ENCODE results near the gene USF2.
"Not testable (repeated sequence)": the region's sequence is repeated elsewhere in the genome, so short reads cannot be mapped to it uniquely, and the experiment has no call there.

The USF2 gene

GRCh38 chr19:35279985-35280821, 11.4 kb downstream of the USF2 start:
- no peak for DNase-seq

- DNase-seq: no peak
Measured at GRCh38 chr19:35281303-35281702, 12.5 kb downstream of the USF2 start.

GRCh38 chr19:35284153-35285094, 15.7 kb downstream of the USF2 start:
- peak in 29 of 56 donors; percentile 10 to 76 (median 39) for DNase-seq

DNA sequence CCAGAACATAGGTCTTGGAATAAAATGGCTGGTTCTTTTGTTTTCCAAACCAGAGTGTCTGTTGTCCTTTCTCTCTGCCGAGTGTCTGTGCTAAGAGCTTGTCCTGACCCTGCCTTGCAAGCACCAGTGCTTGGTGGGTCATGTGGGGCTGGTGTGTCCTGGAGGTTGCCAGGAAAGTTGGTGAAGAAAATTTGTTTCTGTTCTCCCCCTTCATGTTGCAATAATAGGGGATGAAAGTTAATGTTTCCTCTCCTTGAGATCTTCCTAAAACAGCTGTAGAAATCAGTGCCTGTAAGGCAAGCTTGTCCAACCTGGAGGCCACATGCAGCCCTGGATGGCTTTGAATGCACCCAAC, 16.3 kb downstream of the USF2 start:
- DNase-seq: peak in 2 of 56 donors; percentile 33 to 50

- DNase-seq: not testable (repeated sequence)
Measured at GRCh38 chr19:35285465-35285864, 16.7 kb downstream of the USF2 start.

GRCh38 chr19:35286101-35286500, 17.3 kb downstream of the USF2 start:
- DNase-seq: not testable (repeated sequence)

DNA sequence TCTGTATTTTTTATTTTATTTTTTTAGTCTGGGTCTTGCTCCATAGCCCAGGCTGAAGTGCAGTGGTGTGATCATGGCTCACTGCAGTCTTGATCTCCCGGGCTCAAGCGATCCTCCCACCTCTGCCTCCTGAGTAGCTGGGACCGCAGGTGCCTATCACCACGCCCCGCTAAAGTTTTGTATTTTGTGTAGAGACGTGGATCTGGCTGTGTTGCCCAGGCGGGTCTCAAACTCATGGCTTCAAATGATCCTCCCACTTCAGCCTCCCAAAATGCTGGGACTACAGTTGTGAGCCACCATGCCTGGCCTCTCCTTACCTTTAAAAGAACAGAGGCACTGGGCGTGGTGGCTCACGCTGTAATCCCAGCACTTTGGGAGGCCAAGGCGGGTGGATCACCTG, 19.0 kb downstream of the USF2 start:
- no peak for DNase-seq

DNA sequence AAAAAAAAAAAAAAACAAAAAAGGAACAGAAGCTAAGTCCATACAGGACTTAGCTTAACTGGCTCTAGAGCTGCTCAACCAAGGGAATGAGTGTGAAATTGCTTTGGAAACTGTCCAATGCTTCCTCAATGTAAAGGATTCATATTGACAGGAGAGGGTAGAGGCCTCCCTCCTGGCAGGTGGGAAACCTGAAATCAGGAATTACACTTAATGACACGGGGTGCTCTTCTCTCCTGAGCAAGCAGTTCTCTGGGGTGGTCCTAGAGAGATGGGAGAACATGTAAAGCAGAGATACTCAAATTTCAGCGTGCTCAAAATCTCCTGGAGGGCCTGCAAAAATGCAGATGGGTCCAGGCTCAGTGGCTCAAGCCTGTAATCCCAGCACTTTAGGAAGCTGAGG, 19.6 kb downstream of the USF2 start:
- DNase-seq: no peak

- no peak for DNase-seq
Measured at GRCh38 chr19:35288906-35289305, 20.1 kb downstream of the USF2 start.

DNA sequence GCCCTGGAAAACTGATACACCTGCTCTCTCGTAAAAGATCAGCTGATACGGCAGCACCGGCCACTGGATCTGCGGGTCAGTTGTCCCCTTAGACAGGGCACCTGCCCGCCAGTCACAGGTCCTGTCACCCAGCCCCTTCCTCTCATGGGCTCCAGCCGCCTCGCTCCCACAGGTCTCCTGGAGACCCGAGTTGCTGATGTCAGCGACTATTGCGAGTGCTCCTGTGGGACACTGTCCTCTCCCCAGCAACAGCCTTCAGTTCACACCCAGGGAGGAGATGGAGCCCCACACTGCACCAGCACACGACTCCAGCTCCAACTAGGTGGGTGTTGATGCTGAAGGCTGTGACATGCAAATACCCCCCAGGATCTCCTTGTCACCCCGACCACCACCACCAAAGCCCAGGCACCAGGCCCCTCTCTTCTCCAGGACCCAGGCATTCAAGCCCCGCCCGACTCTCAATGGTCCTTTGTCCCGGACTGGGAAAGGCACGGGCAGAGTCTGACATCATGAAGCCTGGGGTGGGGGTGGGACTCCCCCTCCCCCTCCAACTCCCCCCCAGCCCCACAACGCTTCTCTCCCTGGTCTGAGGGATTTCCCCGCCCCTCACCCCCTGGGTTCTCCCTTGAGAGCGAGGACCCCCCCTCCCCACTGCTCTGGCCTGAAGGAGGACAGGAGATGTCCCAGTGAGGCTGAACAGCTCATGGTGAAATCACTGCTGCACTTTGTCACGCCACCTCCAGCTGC, 21.8 kb downstream of the USF2 start:
- peak in 53 of 56 donors; percentile 42 to 94 (median 75) for DNase-seq

DNA sequence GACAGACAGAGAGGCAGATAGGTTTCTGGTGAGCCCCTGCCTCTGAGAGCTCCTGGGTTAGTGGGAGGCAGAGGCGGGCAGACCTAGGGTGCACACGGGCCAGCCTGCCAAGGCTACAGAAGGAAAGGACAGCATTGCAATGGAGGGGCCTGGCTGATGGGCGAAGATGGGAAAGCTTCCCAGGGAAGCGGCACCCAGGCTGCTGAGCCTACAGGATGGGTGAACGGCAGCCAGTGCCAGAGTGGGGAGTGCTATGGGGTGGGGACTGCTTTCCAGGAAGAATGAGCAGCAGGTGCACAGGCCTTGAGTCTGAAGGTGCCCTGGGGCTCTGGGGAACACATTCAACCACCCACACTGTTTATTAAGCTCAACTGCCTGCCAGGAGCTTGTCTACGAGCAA, 22.5 kb downstream of the USF2 start:
- peak in 11 of 56 donors; percentile 45 to 71 (median 60) for DNase-seq

- peak in 53 of 56 donors; percentile 27 to 96 (median 86) for DNase-seq
Measured at GRCh38 chr19:35291916-35292315, 23.2 kb downstream of the USF2 start, which contains the start of gene MAG. TSS of gene MAG (plus strand) at chr19:35292161. CDS start at chr19:35295409, 3,248 bp downstream.

DNA sequence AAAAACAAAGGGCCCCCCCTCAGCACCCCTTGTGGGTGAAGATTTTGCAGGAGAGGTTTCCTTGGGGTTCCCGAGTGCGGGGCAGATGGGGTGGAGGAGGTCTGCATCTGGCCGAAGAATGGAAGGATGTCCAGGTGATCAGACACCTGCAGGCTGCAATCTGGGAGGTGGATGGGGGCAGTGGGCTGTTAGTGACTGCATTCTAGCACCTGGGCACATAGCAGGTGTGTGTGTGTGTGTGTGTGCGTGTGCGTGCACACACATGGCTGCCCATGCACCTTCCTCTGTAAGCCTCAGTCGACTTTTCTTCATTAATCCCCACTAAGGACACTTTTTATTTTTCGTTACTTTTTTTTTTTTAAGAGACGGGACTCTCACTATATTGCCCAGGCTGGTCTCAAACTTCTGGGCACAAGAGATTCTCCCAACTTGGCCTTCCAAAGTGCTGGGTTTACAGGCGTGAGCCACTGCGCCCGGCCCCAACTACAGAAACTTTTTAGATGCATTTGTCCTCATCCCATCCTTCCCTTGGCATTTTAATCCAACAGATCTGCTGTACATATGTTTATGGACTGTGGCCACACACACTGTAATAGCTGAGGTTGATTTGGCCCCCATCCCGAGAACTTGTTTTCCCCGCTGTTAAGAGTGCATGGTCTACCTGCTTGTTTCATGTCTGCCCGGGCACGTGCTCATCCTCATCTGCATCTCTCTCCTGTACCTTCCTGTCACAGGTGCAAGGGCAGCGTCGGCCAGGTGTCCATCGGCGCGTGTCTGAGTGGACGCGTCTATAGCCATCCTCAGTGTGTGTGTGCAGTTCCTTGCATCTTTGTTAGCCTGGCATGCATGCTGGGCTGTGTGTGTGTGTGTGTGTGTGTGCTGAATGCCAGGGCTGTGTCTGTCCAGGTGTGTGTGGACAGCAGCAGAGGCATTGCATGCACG, 23.9 kb downstream of the USF2 start:
- DNase-seq: peak in 1 of 56 donors; percentile 39

DNA sequence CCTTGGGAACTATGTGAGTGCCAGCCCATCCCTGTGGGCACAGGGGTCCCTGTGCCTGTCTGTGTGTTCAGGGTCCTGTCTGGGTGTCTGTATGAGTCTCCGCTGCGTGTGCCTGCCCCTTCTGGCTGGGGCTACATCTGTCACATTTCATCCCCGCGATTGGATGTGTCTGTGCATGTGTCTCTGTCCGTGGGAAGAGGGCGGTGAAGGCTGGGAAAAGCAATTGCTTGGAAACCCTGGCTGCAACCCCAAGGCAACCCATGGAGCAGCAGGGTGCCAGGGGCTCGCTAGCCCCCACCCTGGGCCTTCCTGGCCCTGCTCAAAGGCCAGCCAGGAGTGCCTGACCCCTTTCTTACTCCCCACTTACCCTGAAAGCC, 24.6 kb downstream of the USF2 start:
- peak in 45 of 56 donors; percentile 9 to 72 (median 52) for DNase-seq

GRCh38 chr19:35293808-35294207, 25.0 kb downstream of the USF2 start:
- DNase-seq: peak in 3 of 56 donors; percentile 26 to 51 (median 33)

- peak in 1 of 56 donors; percentile 21 for DNase-seq
Measured at GRCh38 chr19:35294328-35294727, 25.6 kb downstream of the USF2 start.

GRCh38 chr19:35294859-35295791, 26.4 kb downstream of the USF2 start:
- peak in 1 of 56 donors; percentile 13 for DNase-seq

DNA sequence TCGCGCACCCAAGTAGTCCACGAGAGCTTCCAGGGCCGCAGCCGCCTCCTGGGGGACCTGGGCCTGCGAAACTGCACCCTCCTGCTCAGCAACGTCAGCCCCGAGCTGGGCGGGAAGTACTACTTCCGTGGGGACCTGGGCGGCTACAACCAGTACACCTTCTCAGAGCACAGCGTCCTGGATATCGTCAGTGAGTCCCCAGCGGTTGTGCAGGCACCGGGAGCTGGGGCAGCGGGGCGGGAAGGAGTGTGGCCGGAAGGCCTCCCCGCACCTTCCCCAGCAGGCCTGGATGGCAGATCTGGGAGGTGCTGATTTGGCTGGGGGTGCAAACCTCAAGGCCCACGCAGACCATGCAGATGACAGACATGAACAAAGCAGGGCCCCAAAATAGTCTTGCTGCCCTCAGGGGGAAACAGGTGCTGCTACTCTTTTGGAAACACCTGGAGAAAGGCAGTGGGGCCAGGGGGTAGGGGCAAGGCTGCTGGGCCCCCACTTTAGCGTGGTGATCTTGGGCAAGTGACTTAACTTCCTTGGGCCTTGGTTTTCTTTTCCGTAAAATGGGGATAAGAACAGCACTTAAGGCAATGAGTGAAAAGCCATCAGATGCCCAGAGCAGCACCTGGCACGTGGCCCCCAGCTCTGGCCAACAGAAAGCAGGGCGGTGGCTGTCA, 27.2 kb downstream of the USF2 start:
- DNase-seq: no peak
